ENCODE results near the gene SDC3. TPM values are rescaled to one million over a fixed set of nuclear protein-coding genes. Genes with fewer than 3 reads are reported as not detected.

Gene SDC3
- total and polyA plus RNA-seq, 12 donors: 13.1 to 57.7 (median 21.7) TPM

DNA sequence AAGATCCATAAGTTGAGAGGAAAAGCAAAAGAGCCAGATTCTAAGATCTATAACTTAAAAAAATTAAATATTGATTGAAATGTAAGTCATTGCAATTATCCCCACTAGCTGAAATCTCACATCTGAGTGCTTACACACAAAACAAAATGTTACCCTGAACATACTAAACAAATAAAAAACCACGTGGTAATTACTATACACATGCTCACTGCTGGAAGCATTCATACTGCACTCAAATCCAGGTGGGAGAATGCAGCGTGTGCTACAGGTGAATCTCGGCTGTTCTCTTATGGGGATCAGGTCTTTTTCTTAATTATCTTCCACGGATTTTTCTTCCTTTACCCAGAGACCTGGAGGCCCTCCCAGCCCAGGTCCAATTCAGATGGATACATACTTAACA is 74.3 kb downstream of the SDC3 start:
- Histone ChIP-seq H3K27ac (no peak overlapping the region), H3K9me3 (no peaks in the 10 kb centered on the region), H3K36me3 (no peaks in the 10 kb centered on the region), H3K4me1 (peaks cover 0 to 14% (median 4%) of the 10 kb centered on the region in 9 donors), H3K27me3 (peaks cover 0 to 40% (median 0%) of the 10 kb centered on the region in 7 donors), H3K4me3 (no peak overlapping the region)
- intact Hi-C loops (cut with DNase I): no loop called here
- 74 to 79% methylated on average over 4 of the region's 4 CpGs for WGBS, 2 donors
- TF ChIP-seq CTCF (IDR thresholded peaks at IDR 0.05): no peak
- ATAC-seq (no peak), DNase-seq (no peak)

DNA sequence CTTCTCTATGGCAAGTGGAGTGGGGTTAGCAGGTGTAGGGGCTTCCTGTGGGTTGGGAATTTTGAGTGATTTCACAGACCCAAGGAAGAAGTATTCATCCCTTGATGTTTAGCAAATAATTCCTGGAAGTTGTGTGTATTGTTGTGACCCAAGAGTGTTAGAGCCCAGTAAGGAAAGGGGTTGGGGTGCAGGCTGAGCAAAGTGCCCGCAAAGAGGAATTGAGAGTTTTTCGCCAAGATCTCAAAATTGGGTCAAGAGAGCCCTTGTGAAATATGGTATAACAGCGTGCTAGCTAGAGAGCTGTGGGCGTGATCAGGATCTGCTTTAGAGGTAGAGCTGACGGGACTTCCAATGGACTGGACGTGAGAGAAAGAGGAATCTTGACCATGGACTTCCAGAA is 78.0 kb downstream of the SDC3 start:
- Histone ChIP-seq H3K36me3 (no peaks in the 10 kb centered on the region), H3K9me3 (no peaks in the 10 kb centered on the region), H3K4me3 (no peak overlapping the region), H3K4me1 (peaks cover 0 to 14% (median 4%) of the 10 kb centered on the region in 9 donors), H3K27ac (peak overlapping the region in 2 of 10 donors; percentile 21 to 63), H3K27me3 (peaks cover 0 to 44% (median 0%) of the 10 kb centered on the region in 7 donors)
- ATAC-seq (peak in 7 of 8 donors; percentile 29 to 74 (median 56)), DNase-seq (no peak)
- intact Hi-C loops (cut with DNase I): no loop called here
- TF ChIP-seq CTCF (IDR thresholded peaks at IDR 0.05): no peak
- WGBS, 2 donors: 63 to 74% methylated on average over 6 of the region's 6 CpGs

DNA sequence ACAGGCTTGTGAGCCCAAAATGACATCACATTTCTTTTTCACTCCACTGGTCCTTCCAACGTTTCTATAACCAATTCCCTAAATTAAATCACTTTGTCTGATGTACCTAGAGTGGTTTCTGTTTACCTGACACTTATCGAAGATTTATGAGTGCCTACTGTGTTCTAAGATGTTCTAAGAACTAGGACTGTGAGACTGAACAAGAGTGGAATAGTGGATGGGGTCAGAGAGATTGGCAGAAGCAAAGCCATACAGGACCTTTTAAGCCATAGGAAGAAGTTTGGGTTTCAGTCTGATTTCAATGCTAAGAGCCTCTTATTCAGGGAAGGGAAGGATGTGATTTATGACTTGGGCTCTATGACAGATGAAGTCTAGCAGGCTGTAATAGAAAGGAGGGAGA is 78.7 kb downstream of the SDC3 start:
- peak in 1 of 8 donors; percentile 20 for ATAC-seq
- WGBS, 2 donors: 75 to 79% methylated on average over 2 of the region's 2 CpGs
- intact Hi-C loops (cut with DNase I): no loop called here
- no peak for DNase-seq
- Histone ChIP-seq H3K36me3 (no peaks in the 10 kb centered on the region), H3K4me1 (peaks cover 0 to 19% (median 6%) of the 10 kb centered on the region in 9 donors), H3K9me3 (no peaks in the 10 kb centered on the region), H3K27me3 (peaks cover 0 to 51% (median 0%) of the 10 kb centered on the region in 7 donors), H3K4me3 (no peak overlapping the region), H3K27ac (peak overlapping the region in 1 of 10 donors; percentile 32)
- no peak for TF ChIP-seq CTCF (IDR thresholded peaks at IDR 0.05)

DNA sequence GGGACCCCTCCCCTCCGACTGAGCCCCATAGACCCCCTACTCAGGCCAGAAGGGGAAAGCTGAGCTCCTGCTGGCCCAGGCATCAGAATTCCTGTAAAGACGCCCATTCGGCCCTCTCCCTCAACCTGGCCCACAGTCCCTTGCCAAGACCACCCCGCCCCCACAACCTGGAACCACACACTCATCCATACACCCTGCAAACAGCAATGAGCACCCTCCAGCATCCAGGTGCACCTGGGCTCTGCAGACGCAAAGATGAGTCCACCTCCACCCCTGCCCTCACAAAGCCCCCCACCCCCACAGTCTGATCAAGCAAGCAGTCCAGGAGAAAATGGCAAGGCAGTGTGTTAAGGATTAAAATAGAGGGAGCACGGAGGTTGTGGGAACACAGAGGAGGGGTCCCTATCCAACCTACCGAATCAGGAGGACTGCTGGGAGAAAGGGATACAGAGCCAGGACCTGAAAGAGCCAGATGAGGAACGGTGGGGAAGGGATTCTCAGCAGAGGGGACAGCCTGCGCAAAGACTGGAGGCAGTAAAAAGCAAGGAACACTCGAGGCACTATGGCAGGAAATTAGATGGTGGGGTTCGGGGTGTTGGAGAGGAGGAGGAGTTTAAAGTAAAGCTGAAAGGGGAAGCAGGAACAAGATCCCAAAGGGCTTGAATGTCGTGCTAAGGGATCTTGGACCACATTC is 83.7 kb downstream of the SDC3 start:
- TF ChIP-seq CTCF (IDR thresholded peaks at IDR 0.05): no peak
- intact Hi-C loops (cut with DNase I): no loop called here
- H3K4me3 ChIP-seq: peak overlapping the region in 7 of 10 donors; percentile 42 to 55 (median 52)
- peaks cover 0 to 56% (median 0%) of the 10 kb centered on the region in 7 donors for H3K27me3 ChIP-seq
- H3K36me3 ChIP-seq: no peaks in the 10 kb centered on the region
- no peak for DNase-seq
- ATAC-seq: no peak
- WGBS, 2 donors: 21 to 25% methylated on average over 12 of the region's 12 CpGs
- H3K9me3 ChIP-seq: no peaks in the 10 kb centered on the region
- H3K27ac ChIP-seq: peak overlapping the region in 9 of 10 donors; percentile 87 to 97 (median 93)
- H3K4me1 ChIP-seq: peaks cover 4 to 45% (median 23%) of the 10 kb centered on the region in 9 donors
